CD4-positive, CD25-positive, alpha-beta regulatory T cell (primary cell): ENCODE measurements around the gene CLDN11. TPM values are rescaled to one million over a fixed set of nuclear protein-coding genes. Genes with fewer than 3 reads are reported as not detected.

Experiments used
- ATAC-seq, 2 donors: fragments of 150-1000 bp; cut with Tn5 transposase; one replicate each; pipeline ENCODE4 v1.10.0; 2021; ENCODE audit warnings: low read depth in 2 of 2, moderate number of reproducible peaks in 2 of 2, moderate library complexity in 1 of 2
- DNase-seq, 3 donors: peaks; one replicate each; pipeline versions ENCODE4 v3.0.0 to v3.0.0-alpha.2; 2012 to 2022; ENCODE audit warnings: mixed read lengths in 1 of 3
- H3K27ac ChIP-seq: one replicate; pipeline ENCODE4 v1.7.0; 2013; ENCODE audit warnings: mild to moderate bottlenecking, low read length; ENCODE audit not compliant: insufficient read depth, poor library complexity, severe bottlenecking
- H3K27me3 ChIP-seq: one replicate; pipeline ENCODE4 v1.7.0; 2013; ENCODE audit warnings: low read length; ENCODE audit not compliant: control insufficient read depth, insufficient read depth
- H3K36me3 ChIP-seq: one replicate; pipeline ENCODE4 v1.7.0; 2013; ENCODE audit warnings: mild to moderate bottlenecking, low read length, moderate library complexity; ENCODE audit not compliant: control insufficient read depth, insufficient read depth
- H3K4me1 ChIP-seq: 2 replicates; pipeline ENCODE4 v1.7.0; 2013; ENCODE audit warnings: mild to moderate bottlenecking, low read length; ENCODE audit not compliant: insufficient read depth, control insufficient read depth, poor library complexity, severe bottlenecking
- H3K4me3 ChIP-seq: one replicate; pipeline ENCODE4 v1.7.0; 2013; ENCODE audit warnings: low read depth, mild to moderate bottlenecking, low read length, moderate library complexity
- H3K9me3 ChIP-seq, 2 experiments: 1 replicate in 1 of 2; 2 replicates in 1 of 2; pipeline ENCODE4 v1.7.0; 2013; ENCODE audit warnings: low read length in 2 of 2, mild to moderate bottlenecking in 1 of 2, moderate library complexity in 1 of 2; ENCODE audit not compliant: control insufficient read depth in 2 of 2
- H3K27ac Mint-ChIP-seq, 3 donors: one replicate each; pipeline ENCODE4 v1.8.0; 2020 to 2022; ENCODE audit warnings: mild to moderate bottlenecking in 3 of 3, mixed read lengths in 3 of 3, moderate library complexity in 2 of 3
- H3K27me3 Mint-ChIP-seq: one replicate; pipeline ENCODE4 v1.8.0; 2022; ENCODE audit warnings: mild to moderate bottlenecking, mixed read lengths
- H3K36me3 Mint-ChIP-seq: one replicate; pipeline ENCODE4 v1.8.0; 2020; ENCODE audit warnings: mixed read lengths
- H3K4me1 Mint-ChIP-seq, 4 donors: one replicate each; pipeline ENCODE4 v1.8.0; 2020 to 2022; ENCODE audit warnings: mixed read lengths in 4 of 4, mild to moderate bottlenecking in 1 of 4
- H3K4me3 Mint-ChIP-seq, 4 donors: one replicate each; pipeline ENCODE4 v1.8.0; 2020 to 2022; ENCODE audit warnings: mild to moderate bottlenecking in 4 of 4, mixed read lengths in 4 of 4, moderate library complexity in 3 of 4
- H3K9me3 Mint-ChIP-seq, 7 donors: one replicate each; pipeline ENCODE4 v1.8.0; 2020 to 2022; ENCODE audit warnings: mixed read lengths in 7 of 7, mild to moderate bottlenecking in 3 of 7, moderate library complexity in 2 of 7
- polyA plus RNA-seq, 4 donors: library from polyadenylated mRNA; unstranded; fragments of 300-500 nt; fragmentation: Illumina TruSeq; gene quantifications; one replicate each; pipeline ENCODE4 v1.2.3, GENCODE V29; 2021
- total RNA-seq: library from RNA; stranded (reverse); gene quantifications from one replicate; pipeline ENCODE4 v1.2.3, GENCODE V29; 2022

The CLDN11 gene
- total and polyA plus RNA-seq, 5 donors from 2014 or later, result not detected

DNA sequence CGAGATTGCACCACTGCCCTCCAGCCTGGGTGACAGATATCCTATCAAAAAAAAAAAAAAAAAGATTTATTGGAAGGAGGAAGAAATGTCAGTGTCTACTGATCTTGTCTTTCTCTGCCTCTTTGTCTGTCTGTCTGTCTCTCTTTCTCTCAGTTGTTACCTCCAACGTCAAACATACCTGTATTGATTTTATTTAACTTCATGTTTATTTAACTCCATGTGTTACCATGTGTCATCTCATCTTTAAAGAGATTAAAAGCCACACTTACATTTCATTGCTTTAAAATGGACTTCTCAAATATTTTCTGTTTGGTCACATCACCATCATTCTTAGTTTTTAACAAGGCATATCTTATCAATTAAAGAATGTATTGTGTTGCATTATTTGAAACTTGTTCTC is 9.4 kb downstream of the CLDN11 start:
- Mint-ChIP-seq H3K36me3 (no peaks in the 10 kb centered on the region), H3K4me1 (peaks cover 0 to 11% (median 6%) of the 10 kb centered on the region in 4 donors), H3K27me3 (peaks cover 11% of the 10 kb centered on the region), H3K9me3 (peaks cover 0 to 1% (median 0%) of the 10 kb centered on the region in 7 donors), H3K4me3 (no peak overlapping the region), H3K27ac (no peak overlapping the region)
- DNase-seq (no peak), ATAC-seq (no peak)
- Histone ChIP-seq H3K27ac (no peak overlapping the region), H3K4me1 (no peaks in the 10 kb centered on the region), H3K9me3 (no peaks in the 10 kb centered on the region), H3K4me3 (no peak overlapping the region), H3K27me3 (peaks cover 4% of the 10 kb centered on the region), H3K36me3 (no peaks in the 10 kb centered on the region)

DNA sequence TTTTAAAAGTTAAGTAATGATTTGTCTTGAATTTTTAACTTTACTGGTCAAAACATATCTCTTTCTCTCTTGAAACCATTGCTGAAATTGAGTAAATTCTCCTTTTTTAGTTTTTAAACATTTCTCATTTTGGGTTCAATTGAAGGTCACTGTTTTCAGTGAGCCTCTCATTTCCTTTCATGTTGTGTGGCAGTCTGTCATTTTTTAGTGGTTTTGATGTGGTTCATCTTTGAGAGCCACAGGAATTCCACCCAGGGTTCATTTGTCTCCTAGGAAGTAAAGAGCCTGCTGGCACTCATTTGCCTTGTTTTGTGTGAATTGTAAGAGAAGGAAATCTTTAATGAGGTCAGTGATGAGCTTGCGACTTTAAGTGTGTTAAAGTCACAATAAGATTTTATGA is 10.4 kb downstream of the CLDN11 start:
- Histone ChIP-seq H3K27ac (no peak overlapping the region), H3K4me1 (no peaks in the 10 kb centered on the region), H3K36me3 (no peaks in the 10 kb centered on the region), H3K27me3 (peaks cover 4% of the 10 kb centered on the region), H3K9me3 (no peaks in the 10 kb centered on the region), H3K4me3 (no peak overlapping the region)
- H3K4me3 Mint-ChIP-seq, result no peak overlapping the region
- peaks cover 0 to 1% (median 0%) of the 10 kb centered on the region in 7 donors for H3K9me3 Mint-ChIP-seq
- H3K27ac Mint-ChIP-seq, result no peak overlapping the region
- peaks cover 0 to 11% (median 6%) of the 10 kb centered on the region in 4 donors for H3K4me1 Mint-ChIP-seq
- DNase-seq (no peak), ATAC-seq (no peak)
- no peaks in the 10 kb centered on the region for H3K36me3 Mint-ChIP-seq
- H3K27me3 Mint-ChIP-seq, result peaks cover 11% of the 10 kb centered on the region

DNA sequence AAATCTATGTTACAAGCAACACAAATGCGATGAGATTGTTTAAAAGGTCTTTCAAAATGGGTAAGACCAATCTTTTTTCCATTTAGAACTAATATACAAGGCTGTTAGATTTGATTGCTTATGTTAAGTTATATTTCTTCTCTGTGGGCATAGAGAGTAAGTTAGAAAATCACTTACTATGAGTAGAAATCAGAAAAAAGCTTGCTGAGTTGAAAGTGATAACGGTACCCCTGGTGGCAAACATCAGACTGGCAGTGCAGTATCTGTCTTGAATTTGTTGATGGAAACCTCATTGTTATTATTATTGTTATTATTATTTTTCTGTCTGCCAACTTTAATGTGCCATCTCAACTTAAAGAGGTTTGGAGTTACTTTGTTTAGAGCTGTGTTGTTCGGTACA is 12.4 kb downstream of the CLDN11 start:
- no peaks in the 10 kb centered on the region for H3K9me3 ChIP-seq
- Mint-ChIP-seq H3K27ac (no peak overlapping the region), H3K4me3 (no peak overlapping the region), H3K36me3 (no peaks in the 10 kb centered on the region), H3K27me3 (peaks cover 21% of the 10 kb centered on the region), H3K4me1 (peaks cover 0 to 11% (median 6%) of the 10 kb centered on the region in 4 donors), H3K9me3 (peaks cover 0 to 1% (median 0%) of the 10 kb centered on the region in 7 donors)
- no peak overlapping the region for H3K4me3 ChIP-seq
- H3K36me3 ChIP-seq, result no peaks in the 10 kb centered on the region
- DNase-seq (no peak), ATAC-seq (no peak)
- no peak overlapping the region for H3K27ac ChIP-seq
- no peaks in the 10 kb centered on the region for H3K4me1 ChIP-seq
- peaks cover 4% of the 10 kb centered on the region for H3K27me3 ChIP-seq

DNA sequence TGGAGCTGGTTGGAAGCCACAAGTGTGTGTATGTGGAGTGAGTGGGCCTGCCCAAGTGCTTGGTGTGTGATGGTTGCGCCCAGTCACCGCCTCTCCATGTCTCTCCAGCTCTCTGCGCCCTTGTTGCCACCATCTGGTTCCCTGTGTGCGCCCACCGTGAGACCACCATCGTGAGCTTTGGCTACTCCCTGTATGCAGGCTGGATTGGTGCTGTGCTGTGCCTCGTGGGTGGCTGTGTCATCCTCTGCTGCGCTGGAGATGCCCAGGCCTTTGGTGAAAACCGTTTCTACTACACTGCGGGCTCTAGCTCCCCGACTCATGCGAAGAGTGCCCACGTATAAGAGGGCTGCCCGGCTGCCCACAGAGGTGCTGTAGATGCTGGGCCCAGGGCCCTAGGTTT is 13.7 kb downstream of the CLDN11 start:
- Histone ChIP-seq H3K36me3 (no peaks in the 10 kb centered on the region), H3K27ac (no peak overlapping the region), H3K4me3 (no peak overlapping the region), H3K9me3 (no peaks in the 10 kb centered on the region), H3K27me3 (peaks cover 5% of the 10 kb centered on the region), H3K4me1 (no peaks in the 10 kb centered on the region)
- Mint-ChIP-seq H3K4me1 (peaks cover 0 to 11% (median 6%) of the 10 kb centered on the region in 4 donors), H3K4me3 (no peak overlapping the region), H3K27me3 (peaks cover 16% of the 10 kb centered on the region), H3K9me3 (peaks cover 0 to 1% (median 0%) of the 10 kb centered on the region in 7 donors), H3K36me3 (no peaks in the 10 kb centered on the region), H3K27ac (no peak overlapping the region)
- DNase-seq (no peak), ATAC-seq (no peak)

DNA sequence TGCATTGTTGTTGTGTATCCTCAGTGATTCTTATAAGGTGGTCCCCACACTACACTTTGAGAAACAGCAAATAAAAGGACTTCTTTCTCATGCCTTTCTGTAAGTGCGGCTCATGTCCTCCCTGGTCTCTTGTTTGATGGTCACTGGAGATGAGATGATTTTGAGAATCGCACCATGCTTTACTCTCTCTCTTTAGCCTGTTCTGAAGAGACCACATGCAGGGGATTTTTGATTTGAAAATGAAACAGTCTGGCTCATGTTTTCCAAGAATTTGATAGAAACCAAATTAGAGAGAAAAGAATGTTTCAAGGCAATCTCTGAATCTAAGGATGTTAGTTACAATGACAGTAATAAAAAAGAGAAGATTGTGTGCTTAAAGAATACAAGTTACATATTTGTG is 18.0 kb downstream of the CLDN11 start:
- Histone ChIP-seq H3K9me3 (no peaks in the 10 kb centered on the region), H3K27me3 (peaks cover 4% of the 10 kb centered on the region), H3K4me3 (no peak overlapping the region), H3K36me3 (no peaks in the 10 kb centered on the region), H3K4me1 (no peaks in the 10 kb centered on the region), H3K27ac (no peak overlapping the region)
- no peak overlapping the region for H3K27ac Mint-ChIP-seq
- H3K4me1 Mint-ChIP-seq, result no peaks in the 10 kb centered on the region
- ATAC-seq, result no peak
- H3K27me3 Mint-ChIP-seq, result peaks cover 16% of the 10 kb centered on the region
- DNase-seq, result no peak
- peaks cover 0 to 1% (median 0%) of the 10 kb centered on the region in 7 donors for H3K9me3 Mint-ChIP-seq
- H3K36me3 Mint-ChIP-seq, result no peaks in the 10 kb centered on the region
- H3K4me3 Mint-ChIP-seq, result no peak overlapping the region

DNA sequence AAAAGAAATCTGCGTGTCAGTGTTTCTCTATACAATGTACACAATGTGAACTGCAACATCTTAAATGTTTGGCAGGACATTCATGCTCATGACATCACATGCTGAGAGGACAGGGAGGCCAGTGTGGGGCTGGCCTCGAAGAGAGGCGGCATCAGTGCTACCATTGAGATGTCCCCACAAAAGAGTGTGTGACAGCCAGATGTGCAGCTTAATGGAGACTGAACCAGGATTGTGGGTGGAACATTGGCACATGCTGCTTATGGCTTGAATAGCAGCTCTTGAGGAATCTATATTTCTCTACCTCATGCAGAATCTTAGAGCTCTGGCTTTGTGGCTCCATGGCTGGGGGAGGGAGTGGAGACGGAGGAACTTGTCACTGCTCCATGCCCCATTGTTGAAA is 18.5 kb downstream of the CLDN11 start:
- Mint-ChIP-seq H3K27ac (no peak overlapping the region), H3K4me3 (no peak overlapping the region), H3K36me3 (no peaks in the 10 kb centered on the region), H3K9me3 (peaks cover 0 to 2% (median 0%) of the 10 kb centered on the region in 7 donors), H3K4me1 (no peaks in the 10 kb centered on the region), H3K27me3 (peaks cover 16% of the 10 kb centered on the region)
- H3K9me3 ChIP-seq, result no peaks in the 10 kb centered on the region
- H3K27ac ChIP-seq, result no peak overlapping the region
- H3K27me3 ChIP-seq, result peaks cover 4% of the 10 kb centered on the region
- H3K36me3 ChIP-seq, result no peaks in the 10 kb centered on the region
- no peaks in the 10 kb centered on the region for H3K4me1 ChIP-seq
- no peak for DNase-seq
- H3K4me3 ChIP-seq, result no peak overlapping the region
- ATAC-seq, result no peak

DNA sequence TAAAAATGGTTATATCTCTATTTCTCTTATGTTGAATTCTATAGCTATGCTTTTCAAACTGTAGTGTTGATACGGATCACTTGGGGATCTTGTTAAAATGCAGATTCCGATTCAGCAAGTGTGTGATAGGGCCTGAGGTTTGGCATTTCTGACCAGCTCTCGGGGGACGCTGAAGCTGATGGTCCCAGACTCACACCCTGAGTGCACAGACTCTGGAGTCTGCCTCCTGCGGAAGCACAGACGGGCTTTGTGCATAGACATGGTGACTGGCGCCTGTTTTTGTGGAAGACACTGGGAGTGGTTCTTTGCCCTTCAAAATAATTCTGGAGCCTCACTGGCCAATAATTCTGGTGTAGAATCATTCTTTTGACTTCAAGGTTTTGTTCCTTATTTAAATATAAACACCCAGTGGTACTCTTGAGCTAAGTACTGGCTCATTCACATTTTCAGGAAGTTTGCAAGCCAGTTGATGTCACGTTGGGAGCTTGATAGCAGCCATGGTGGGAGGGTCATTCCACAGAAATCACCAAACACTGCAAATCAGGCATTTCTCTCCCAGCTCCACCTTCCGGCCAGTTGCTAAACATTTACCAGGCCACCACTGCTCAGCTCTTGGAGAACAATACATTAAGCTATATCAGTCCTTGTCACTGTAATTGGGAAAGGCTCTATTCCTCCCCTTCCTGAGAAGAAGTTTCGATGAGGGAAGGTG is 19.2 kb downstream of the CLDN11 start:
- Mint-ChIP-seq H3K9me3 (peaks cover 0 to 2% (median 0%) of the 10 kb centered on the region in 7 donors), H3K4me1 (no peaks in the 10 kb centered on the region), H3K4me3 (no peak overlapping the region), H3K27me3 (peaks cover 16% of the 10 kb centered on the region), H3K36me3 (no peaks in the 10 kb centered on the region), H3K27ac (no peak overlapping the region)
- ATAC-seq (no peak), DNase-seq (no peak)
- Histone ChIP-seq H3K27ac (no peak overlapping the region), H3K36me3 (no peaks in the 10 kb centered on the region), H3K4me1 (no peaks in the 10 kb centered on the region), H3K9me3 (no peaks in the 10 kb centered on the region), H3K4me3 (no peak overlapping the region), H3K27me3 (peaks cover 7% of the 10 kb centered on the region)

DNA sequence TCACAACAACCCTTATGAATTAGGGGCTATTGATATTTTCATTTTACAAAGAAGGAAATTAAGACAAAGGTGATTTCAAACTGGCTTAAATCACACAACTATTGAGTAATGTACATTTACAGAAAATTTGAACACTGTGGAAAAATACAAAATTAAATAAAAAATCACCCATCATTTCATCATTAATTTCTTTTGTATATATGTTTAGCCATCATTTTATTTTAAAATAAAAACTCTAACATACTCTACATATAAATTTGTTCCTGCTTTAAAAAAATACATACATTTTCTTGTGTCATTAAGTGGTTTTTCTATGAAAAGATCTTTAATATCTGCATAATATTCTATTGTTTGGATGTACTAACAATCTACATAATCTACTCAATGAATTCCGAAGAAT is 20.2 kb downstream of the CLDN11 start:
- peaks cover 0 to 2% (median 0%) of the 10 kb centered on the region in 7 donors for H3K9me3 Mint-ChIP-seq
- Histone ChIP-seq H3K4me1 (no peaks in the 10 kb centered on the region), H3K4me3 (no peak overlapping the region), H3K27me3 (peaks cover 7% of the 10 kb centered on the region), H3K9me3 (no peaks in the 10 kb centered on the region), H3K36me3 (no peaks in the 10 kb centered on the region), H3K27ac (no peak overlapping the region)
- DNase-seq (no peak), ATAC-seq (no peak)
- H3K27ac Mint-ChIP-seq, result no peak overlapping the region
- no peak overlapping the region for H3K4me3 Mint-ChIP-seq
- peaks cover 16% of the 10 kb centered on the region for H3K27me3 Mint-ChIP-seq
- no peaks in the 10 kb centered on the region for H3K36me3 Mint-ChIP-seq
- no peaks in the 10 kb centered on the region for H3K4me1 Mint-ChIP-seq
